Left lung (tissue), 10 donors: Measurements from ENCODE around the gene SCAPER. TPM values are rescaled to one million over a fixed set of nuclear protein-coding genes. Genes with fewer than 3 reads are reported as not detected.
"Not testable (repeated sequence)": the region's sequence is repeated elsewhere in the genome, so short reads cannot be mapped to it uniquely, and the experiment has no call there.

Source experiments
- ATAC-seq: fragments of 200-7000 bp; cut with Tn5 transposase; one replicate; pipeline ENCODE4 v1.9.1; 2020; ENCODE audit warnings: moderate library complexity
- DNase-seq, 4 donors: peaks; one replicate each; pipeline ENCODE4 v3.0.0-alpha.2; 2013 to 2020
- H3K27ac ChIP-seq, 2 donors: fragments of 200-600 bp; sonication (generic) in 1 of 2; one replicate each; pipeline versions ENCODE4 v1.5.0 to v1.8.0; 2020 to 2021
- H3K27me3 ChIP-seq, 2 donors: fragments of 200-600 bp; sonication (generic) in 1 of 2; one replicate each; pipeline versions ENCODE4 v1.5.0 to v1.8.0; 2020 to 2021
- H3K36me3 ChIP-seq, 2 donors: fragments of 200-600 bp; sonication (generic) in 1 of 2; one replicate each; pipeline versions ENCODE4 v1.5.0 to v1.8.0; 2020 to 2021
- H3K4me1 ChIP-seq, 2 donors: fragments of 200-600 bp; one replicate each; pipeline ENCODE4 v1.8.0; 2021
- H3K4me3 ChIP-seq, 2 donors: fragments of 200-600 bp; sonication (generic) in 1 of 2; one replicate each; pipeline versions ENCODE4 v1.5.0 to v1.8.0; 2020 to 2021; ENCODE audit warnings: mild to moderate bottlenecking in 1 of 2
- H3K9me3 ChIP-seq, 2 donors: fragments of 200-600 bp; sonication (generic) in 1 of 2; one replicate each; pipeline versions ENCODE4 v1.5.0 to v1.8.0; 2020 to 2021
- intact Hi-C, 2 donors: fragments of 100-400 bp; cut with DNase I; formaldehyde crosslinking; loops; one replicate each; pipeline versions ENCODE4 v1.11.2 to v1.14.2; 2022
- polyA plus RNA-seq, 6 donors: library from polyadenylated mRNA; unstranded; fragments of 120-200 nt; gene quantifications; one replicate each; pipeline ENCODE4 v1.2.1, GENCODE V29; 2013; ENCODE audit not compliant: insufficient read length in 6 of 6
- total RNA-seq, 2 donors: library from RNA; stranded (reverse); fragmentation: NEBNext Ultra II Directional; extraction: Animal tissue kit (Norgen Biotek cat#: 25700); gene quantifications; one replicate each; pipeline ENCODE4 v1.2.1, GENCODE V29; 2021
- TF ChIP-seq, protein P1 (sequence below), 2 donors: fragments of 200-600 bp; sonication (generic) in 1 of 2; IDR thresholded peaks; one replicate each; pipeline versions ENCODE4 v1.5.0 to v1.8.0; 2021; ENCODE audit warnings: antibody characterized with exemption in 2 of 2
- donor health status: DM: no; HTN: yes; CAD: no.
- donor health status: DM: no; HTN: no; CAD: no.

SCAPER gene
- total and polyA plus RNA-seq, 8 donors = 18.3 to 30.0 (median 26.6) TPM

DNA sequence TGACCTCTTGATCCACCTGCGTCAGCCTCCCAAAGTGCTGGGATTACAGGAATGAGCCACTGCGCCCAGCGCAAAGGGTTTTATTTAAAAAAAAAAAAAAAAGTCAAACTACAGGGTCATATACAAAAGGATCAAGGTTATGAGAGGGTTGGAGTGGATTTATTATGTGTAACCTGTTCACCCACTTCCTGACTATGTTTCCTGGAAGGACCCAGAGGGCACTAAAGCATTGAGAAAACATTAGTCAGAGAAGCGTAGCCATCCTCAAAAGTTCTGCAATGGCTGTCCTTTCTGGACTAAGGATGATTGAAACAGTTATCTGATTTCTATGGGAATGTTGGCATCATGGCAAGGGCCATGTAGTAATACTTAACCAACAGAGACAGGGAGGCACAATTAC is 7.3 kb upstream of the SCAPER start:
- peak; percentile 86 for ATAC-seq
- DNase-seq = peak in 1 of 4 donors; percentile 29

DNA sequence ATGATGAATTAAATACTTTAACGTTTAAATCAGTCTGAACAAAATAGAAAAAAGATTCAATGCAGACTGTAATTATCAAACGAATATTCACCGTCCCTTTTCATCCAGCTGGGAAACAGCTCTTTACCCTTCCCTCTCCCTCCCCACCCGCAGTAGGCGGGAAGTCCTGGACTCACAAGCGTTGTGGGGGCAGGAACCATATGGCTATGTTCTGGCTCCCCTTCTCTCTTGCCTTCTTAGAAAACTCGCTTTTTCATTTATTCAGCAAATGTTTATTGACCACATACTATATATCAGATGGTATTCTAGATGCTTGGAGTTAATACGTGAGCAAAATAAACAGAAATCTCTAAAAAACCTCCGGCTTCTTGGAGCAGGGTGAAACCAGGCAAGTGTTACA is 715 bp upstream of the SCAPER start:
- no peaks in the 10 kb centered on the region for H3K9me3 ChIP-seq
- H3K27ac ChIP-seq = peak overlapping the region; percentile 73 to 87
- intact Hi-C loops = no loop called here
- peak overlapping the region; percentile 89 for H3K4me3 ChIP-seq
- TF ChIP-seq, protein P1, sequence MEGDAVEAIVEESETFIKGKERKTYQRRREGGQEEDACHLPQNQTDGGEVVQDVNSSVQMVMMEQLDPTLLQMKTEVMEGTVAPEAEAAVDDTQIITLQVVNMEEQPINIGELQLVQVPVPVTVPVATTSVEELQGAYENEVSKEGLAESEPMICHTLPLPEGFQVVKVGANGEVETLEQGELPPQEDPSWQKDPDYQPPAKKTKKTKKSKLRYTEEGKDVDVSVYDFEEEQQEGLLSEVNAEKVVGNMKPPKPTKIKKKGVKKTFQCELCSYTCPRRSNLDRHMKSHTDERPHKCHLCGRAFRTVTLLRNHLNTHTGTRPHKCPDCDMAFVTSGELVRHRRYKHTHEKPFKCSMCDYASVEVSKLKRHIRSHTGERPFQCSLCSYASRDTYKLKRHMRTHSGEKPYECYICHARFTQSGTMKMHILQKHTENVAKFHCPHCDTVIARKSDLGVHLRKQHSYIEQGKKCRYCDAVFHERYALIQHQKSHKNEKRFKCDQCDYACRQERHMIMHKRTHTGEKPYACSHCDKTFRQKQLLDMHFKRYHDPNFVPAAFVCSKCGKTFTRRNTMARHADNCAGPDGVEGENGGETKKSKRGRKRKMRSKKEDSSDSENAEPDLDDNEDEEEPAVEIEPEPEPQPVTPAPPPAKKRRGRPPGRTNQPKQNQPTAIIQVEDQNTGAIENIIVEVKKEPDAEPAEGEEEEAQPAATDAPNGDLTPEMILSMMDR (IDR thresholded peaks at IDR 0.05) = no peak
- DNase-seq = peak in 1 of 4 donors; percentile 39
- ATAC-seq = no peak
- H3K27me3 ChIP-seq = no peaks in the 10 kb centered on the region
- peaks cover 15 to 32% of the 10 kb centered on the region in 2 donors for H3K4me1 ChIP-seq
- H3K36me3 ChIP-seq = no peaks in the 10 kb centered on the region

More for the DNA sequence above, 7.3 kb upstream of the SCAPER start:
- no peaks in the 10 kb centered on the region for H3K36me3 ChIP-seq
- no peak overlapping the region for H3K27ac ChIP-seq
- H3K4me3 ChIP-seq = no peak overlapping the region
- TF ChIP-seq, protein P1 (IDR thresholded peaks at IDR 0.05) = no peak
- H3K9me3 ChIP-seq = no peaks in the 10 kb centered on the region
- intact Hi-C loops = no loop called here
- H3K4me1 ChIP-seq = no peaks in the 10 kb centered on the region
- H3K27me3 ChIP-seq = no peaks in the 10 kb centered on the region

DNA sequence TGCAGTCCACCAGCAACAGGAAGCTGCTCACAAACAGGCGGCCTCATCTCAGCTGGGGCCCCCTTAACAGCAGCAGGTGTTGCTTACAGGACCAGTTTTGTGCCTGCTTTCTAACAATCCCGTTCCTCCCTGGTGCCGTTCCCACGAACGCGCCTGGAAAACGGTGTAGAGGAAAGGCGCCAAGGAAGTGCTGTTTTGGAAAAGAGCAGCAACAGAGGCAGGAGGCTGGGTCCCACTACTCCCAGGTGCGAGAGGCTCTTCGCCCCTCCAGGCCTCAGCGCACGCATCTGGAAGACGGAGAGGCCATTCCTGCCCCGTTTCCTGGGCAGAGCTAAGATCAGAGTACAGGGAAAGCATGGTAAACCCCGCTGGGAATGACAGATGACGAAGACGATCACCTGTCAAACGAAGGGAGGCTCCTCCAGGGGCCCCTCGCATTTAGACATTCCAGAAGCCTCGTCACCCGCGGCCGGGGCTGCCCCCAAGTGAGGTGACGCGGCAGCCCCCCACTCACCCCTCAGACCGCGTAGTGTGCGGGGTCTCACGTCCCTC is 603 bp downstream of the SCAPER start:
- TF ChIP-seq, protein P1 (IDR thresholded peaks at IDR 0.05) = no peak
- Histone ChIP-seq H3K36me3 (no peaks in the 10 kb centered on the region), H3K27me3 (no peaks in the 10 kb centered on the region), H3K4me3 (peak overlapping the region; percentile 89), H3K9me3 (no peaks in the 10 kb centered on the region), H3K27ac (peak overlapping the region; percentile 73 to 87), H3K4me1 (peaks cover 15 to 32% of the 10 kb centered on the region in 2 donors)
- intact Hi-C loops = no loop called here
- DNase-seq (peak in 3 of 4 donors; percentile 32 to 37 (median 33)), ATAC-seq (peak; percentile 38)

DNA sequence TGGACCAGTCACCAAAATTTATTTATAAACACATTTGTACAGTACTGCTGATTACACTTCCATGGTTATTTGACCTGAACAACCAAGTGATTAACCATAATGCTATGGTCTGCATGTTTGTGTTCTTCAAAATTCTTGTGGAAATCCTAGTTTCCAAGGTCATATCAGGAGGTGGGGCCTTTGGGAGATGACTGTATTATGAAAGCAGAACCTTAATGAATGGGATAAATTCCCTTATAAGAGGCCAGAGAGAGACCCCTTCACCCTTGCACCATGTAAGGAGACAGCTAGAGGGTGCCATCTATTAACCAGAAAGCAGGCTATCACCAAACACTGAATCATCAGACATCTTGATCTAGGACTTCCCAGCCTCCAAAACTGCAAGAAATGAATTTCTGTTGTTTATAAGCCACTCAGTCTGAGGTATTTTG is 1.9 kb downstream of the SCAPER start:
- H3K9me3 ChIP-seq = no peaks in the 10 kb centered on the region

DNA sequence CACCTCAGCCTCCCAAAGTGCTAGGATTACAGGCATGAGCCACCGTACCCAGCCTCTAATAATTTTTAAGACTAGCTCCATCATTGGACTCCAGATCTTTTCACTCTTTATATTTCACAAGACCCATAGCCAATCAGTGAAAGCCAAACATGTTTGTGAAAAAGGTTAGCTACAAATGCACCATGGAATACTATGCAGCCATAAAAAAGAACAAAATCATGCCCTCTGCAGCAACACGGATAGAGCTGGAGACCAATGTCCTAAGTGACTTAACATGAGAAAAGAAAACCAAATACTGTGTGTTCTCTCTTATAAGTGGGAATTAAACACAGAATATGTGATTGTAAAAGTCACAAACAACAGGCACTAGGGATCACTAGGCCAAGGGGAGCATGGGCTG is 3.2 kb downstream of the SCAPER start:
- DNase-seq (no peak), ATAC-seq (no peak)
- Histone ChIP-seq H3K9me3 (no peaks in the 10 kb centered on the region), H3K36me3 (no peaks in the 10 kb centered on the region), H3K27ac (no peak overlapping the region), H3K27me3 (no peaks in the 10 kb centered on the region), H3K4me1 (peaks cover 18 to 37% of the 10 kb centered on the region in 2 donors), H3K4me3 (no peak overlapping the region)
- TF ChIP-seq, protein P1 (IDR thresholded peaks at IDR 0.05) = no peak
- intact Hi-C loops = no loop called here

More for the DNA sequence above, 1.9 kb downstream of the SCAPER start:
- DNase-seq (no peak), ATAC-seq (peak; percentile 2)
- intact Hi-C loops = no loop called here
- TF ChIP-seq, protein P1 (IDR thresholded peaks at IDR 0.05) = no peak
- Histone ChIP-seq H3K27ac (peak overlapping the region; percentile 73 to 87), H3K4me1 (peaks cover 15 to 32% of the 10 kb centered on the region in 2 donors), H3K4me3 (peak overlapping the region in 1 of 2 donors; percentile 1), H3K27me3 (no peaks in the 10 kb centered on the region), H3K36me3 (no peaks in the 10 kb centered on the region)

DNA sequence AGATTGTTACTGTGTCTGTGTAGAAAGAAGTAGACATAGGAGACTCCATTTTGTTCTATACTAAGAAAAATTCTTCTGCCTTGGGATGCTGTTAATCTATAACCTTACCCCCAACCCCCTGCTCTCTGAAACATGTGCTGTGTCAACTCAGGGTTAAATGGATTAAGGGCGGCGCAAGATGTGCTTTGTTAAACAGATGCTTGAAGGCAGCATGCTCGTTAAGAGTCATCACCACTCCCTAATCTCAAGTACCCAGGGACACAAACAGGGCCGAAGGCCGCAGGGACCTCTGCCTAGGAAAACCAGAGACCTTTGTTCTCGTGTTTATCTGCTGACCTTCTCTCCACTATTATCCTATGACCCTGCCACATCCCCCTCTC is 5.2 kb downstream of the SCAPER start:
- H3K36me3 ChIP-seq, H3K27me3 ChIP-seq, H3K27ac ChIP-seq, intact Hi-C loops, DNase-seq, H3K4me3 ChIP-seq, H3K9me3 ChIP-seq, ATAC-seq: not testable (repeated sequence)
- peaks cover 14 to 30% of the 10 kb centered on the region in 2 donors for H3K4me1 ChIP-seq

DNA sequence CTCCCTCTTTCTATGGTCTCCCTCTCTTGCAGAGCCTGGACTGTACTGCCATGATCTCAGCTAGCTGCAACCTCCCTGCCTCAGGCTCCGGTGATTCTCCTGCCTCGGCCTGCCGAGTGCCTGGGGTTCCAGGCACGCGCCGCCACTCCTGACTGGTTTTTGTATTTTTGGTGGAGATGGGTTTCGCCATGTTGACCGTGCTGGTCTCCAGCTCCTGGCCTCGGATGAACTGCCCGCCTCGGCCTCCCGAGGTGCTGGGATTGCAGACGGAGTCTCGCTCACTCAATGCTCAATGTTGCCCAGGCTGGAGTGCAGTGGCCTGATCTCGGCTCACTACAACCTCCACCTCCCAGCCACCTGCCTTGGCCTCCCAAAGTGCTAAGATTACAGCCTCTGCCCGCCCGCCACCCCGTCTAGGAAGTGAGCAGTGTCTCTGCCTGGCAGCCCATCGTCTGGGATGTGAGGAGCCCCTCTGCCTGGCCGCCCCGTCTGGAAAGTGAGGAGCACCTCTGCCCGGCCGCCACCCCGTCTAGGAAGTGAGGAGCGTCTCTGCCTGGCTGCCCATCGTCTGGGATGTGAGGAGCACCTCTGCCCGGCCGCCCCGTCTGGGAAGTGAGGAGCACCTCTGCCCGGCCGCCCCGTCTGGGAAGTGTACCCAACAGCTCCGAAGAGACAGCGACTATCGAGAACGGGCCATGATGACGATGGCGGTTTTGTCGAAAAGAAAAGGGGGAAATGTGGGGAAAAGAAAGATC is 5.8 kb downstream of the SCAPER start:
- H3K9me3 ChIP-seq, ATAC-seq, DNase-seq, H3K36me3 ChIP-seq, intact Hi-C loops, H3K4me3 ChIP-seq, H3K27ac ChIP-seq, H3K27me3 ChIP-seq: not testable (repeated sequence)
- peaks cover 14 to 28% of the 10 kb centered on the region in 2 donors for H3K4me1 ChIP-seq
